Neuron (in vitro differentiated cells): ENCODE data around the gene RAPGEF2.
A peak's percentile ranks its signal among the peaks of the same experiment; 100 is the strongest.
"Not testable (repeated sequence)": the region's sequence is repeated elsewhere in the genome, so short reads cannot be mapped to it uniquely, and the experiment has no call there.

Experiments used
- H2AFZ ChIP-seq: one replicate; pipeline ENCODE4 v1.6.1; 2013; ENCODE audit warnings: low read depth, mild to moderate bottlenecking, inconsistent platforms, low read length, moderate library complexity
- H3K27me3 ChIP-seq: one replicate; pipeline ENCODE4 v1.6.1; 2013; ENCODE audit warnings: low read length; ENCODE audit not compliant: insufficient read depth
- H3K36me3 ChIP-seq: one replicate; pipeline ENCODE4 v1.6.1; 2013; ENCODE audit warnings: low read length; ENCODE audit not compliant: insufficient read depth
- H3K4me1 ChIP-seq: one replicate; pipeline ENCODE4 v1.6.1; 2013; ENCODE audit warnings: low read length; ENCODE audit not compliant: insufficient read depth
- H3K4me3 ChIP-seq: 2 replicates; pipeline ENCODE4 v1.5.1; 2013; ENCODE audit warnings: mild to moderate bottlenecking, low read length, moderate library complexity
- H3K9me3 ChIP-seq: one replicate; pipeline ENCODE4 v1.6.1; 2013; ENCODE audit warnings: low read length

RAPGEF2 gene

GRCh38 chr4:159102622-159103383 is at the start of gene RAPGEF2:
RAPGEF2 (plus strand) TSS chr4:159103079; CDS start chr4:159104163, 1,084 bp downstream.
- Histone ChIP-seq H3K4me1 (peaks cover 27% of the 10 kb centered on the region), H2AFZ (peak within 1 kb of the TSS; percentile 97), H3K4me3 (peak within 1 kb of the TSS; percentile 61), H3K9me3 (no peaks in the 10 kb centered on the region), H3K36me3 (no peaks in the 10 kb centered on the region), H3K27me3 (no peaks in the 10 kb centered on the region)

GRCh38 chr4:159055833-159056232 is 47.0 kb upstream of the RAPGEF2 start:
- no peaks in the 10 kb centered on the region for H3K36me3 ChIP-seq
- no peaks in the 10 kb centered on the region for H3K9me3 ChIP-seq
- no peak overlapping the region for H3K4me3 ChIP-seq
- peaks cover 15% of the 10 kb centered on the region for H3K4me1 ChIP-seq
- no peak overlapping the region for H2AFZ ChIP-seq
- H3K27me3 ChIP-seq = no peaks in the 10 kb centered on the region

GRCh38 chr4:159060161-159060560 is 42.7 kb upstream of the RAPGEF2 start:
- Histone ChIP-seq H3K27me3 (no peaks in the 10 kb centered on the region), H3K4me1 (peaks cover 10% of the 10 kb centered on the region), H3K36me3 (no peaks in the 10 kb centered on the region), H2AFZ (no peak overlapping the region), H3K9me3 (no peaks in the 10 kb centered on the region), H3K4me3 (no peak overlapping the region)

GRCh38 chr4:159062381-159062780 is 40.5 kb upstream of the RAPGEF2 start:
- H3K4me1 ChIP-seq = no peaks in the 10 kb centered on the region
- H3K36me3 ChIP-seq = no peaks in the 10 kb centered on the region
- H3K27me3 ChIP-seq = no peaks in the 10 kb centered on the region
- no peak overlapping the region for H3K4me3 ChIP-seq
- H2AFZ ChIP-seq = no peak overlapping the region
- H3K9me3 ChIP-seq = no peaks in the 10 kb centered on the region

GRCh38 chr4:159065513-159066240 is 37.2 kb upstream of the RAPGEF2 start:
- H3K4me1 ChIP-seq = no peaks in the 10 kb centered on the region
- no peaks in the 10 kb centered on the region for H3K27me3 ChIP-seq
- no peak overlapping the region for H2AFZ ChIP-seq
- no peaks in the 10 kb centered on the region for H3K36me3 ChIP-seq
- no peak overlapping the region for H3K4me3 ChIP-seq
- H3K9me3 ChIP-seq = no peaks in the 10 kb centered on the region

- not testable (repeated sequence) for H3K4me1 ChIP-seq, H3K4me3 ChIP-seq, H2AFZ ChIP-seq, H3K27me3 ChIP-seq, H3K36me3 ChIP-seq, H3K9me3 ChIP-seq
These were observed 34.7 kb upstream of the RAPGEF2 start for GRCh38 chr4:159068139-159068538.

GRCh38 chr4:159069922-159070321 is 33.0 kb upstream of the RAPGEF2 start:
- Histone ChIP-seq H2AFZ (no peak overlapping the region), H3K9me3 (no peaks in the 10 kb centered on the region), H3K4me3 (no peak overlapping the region), H3K4me1 (no peaks in the 10 kb centered on the region), H3K27me3 (no peaks in the 10 kb centered on the region), H3K36me3 (no peaks in the 10 kb centered on the region)

GRCh38 chr4:159070742-159071141 is 32.1 kb upstream of the RAPGEF2 start:
- no peaks in the 10 kb centered on the region for H3K9me3 ChIP-seq
- no peaks in the 10 kb centered on the region for H3K27me3 ChIP-seq
- no peak overlapping the region for H2AFZ ChIP-seq
- H3K4me3 ChIP-seq = no peak overlapping the region
- H3K36me3 ChIP-seq = no peaks in the 10 kb centered on the region
- H3K4me1 ChIP-seq = no peaks in the 10 kb centered on the region

- no peaks in the 10 kb centered on the region for H3K9me3 ChIP-seq
- no peaks in the 10 kb centered on the region for H3K27me3 ChIP-seq
- H2AFZ ChIP-seq = no peak overlapping the region
- H3K4me3 ChIP-seq = no peak overlapping the region
- no peaks in the 10 kb centered on the region for H3K36me3 ChIP-seq
- H3K4me1 ChIP-seq = no peaks in the 10 kb centered on the region
These were observed 31.5 kb upstream of the RAPGEF2 start for GRCh38 chr4:159071178-159071968.

- Histone ChIP-seq H3K4me1 (no peaks in the 10 kb centered on the region), H3K36me3 (no peaks in the 10 kb centered on the region), H2AFZ (no peak overlapping the region), H3K4me3 (no peak overlapping the region), H3K27me3 (no peaks in the 10 kb centered on the region), H3K9me3 (no peaks in the 10 kb centered on the region)
These were observed 30.7 kb upstream of the RAPGEF2 start for GRCh38 chr4:159071969-159072765.

- H3K4me1 ChIP-seq = no peaks in the 10 kb centered on the region
- H3K9me3 ChIP-seq = no peaks in the 10 kb centered on the region
- no peaks in the 10 kb centered on the region for H3K36me3 ChIP-seq
- H3K27me3 ChIP-seq = no peaks in the 10 kb centered on the region
- no peak overlapping the region for H2AFZ ChIP-seq
- no peak overlapping the region for H3K4me3 ChIP-seq
These were observed 27.3 kb upstream of the RAPGEF2 start for GRCh38 chr4:159075531-159075932.

GRCh38 chr4:159077018-159077417 is 25.9 kb upstream of the RAPGEF2 start:
- not testable (repeated sequence) for H3K9me3 ChIP-seq, H3K4me1 ChIP-seq

More at GRCh38 chr4:159077018-159077417, 25.9 kb upstream of the RAPGEF2 start:
- not testable (repeated sequence) for H3K36me3 ChIP-seq, H2AFZ ChIP-seq, H3K27me3 ChIP-seq, H3K4me3 ChIP-seq
